IPS DF 19.7 (cell line): ENCODE data around the gene CRISP1.
"Not testable (repeated sequence)": the region's sequence is repeated elsewhere in the genome, so short reads cannot be mapped to it uniquely, and the experiment has no call there.

Source experiments
- DNase-seq: peaks from one replicate; pipeline ENCODE4 v3.0.0-alpha.2; 2013; ENCODE audit warnings: low read depth, low spot score

Gene CRISP1

DNA sequence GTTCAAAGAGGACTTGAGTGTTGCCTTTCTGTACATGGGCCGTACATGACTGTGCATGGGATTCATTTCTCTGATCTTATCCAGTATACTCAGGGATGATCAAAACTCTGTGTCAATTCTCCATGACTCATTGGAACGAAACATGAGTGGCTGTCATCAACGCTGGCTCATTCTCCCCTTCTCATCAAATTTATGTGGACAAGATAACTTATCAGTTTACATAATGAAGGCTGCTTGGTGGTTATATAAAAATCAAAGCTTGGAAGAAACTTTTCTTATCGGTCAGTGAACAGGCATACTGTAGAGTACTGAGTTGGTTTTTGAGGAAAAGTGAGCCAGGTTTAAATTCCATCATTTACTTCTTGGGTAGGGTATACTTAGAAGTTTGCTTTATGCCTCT is 24.9 kb downstream of the CRISP1 start:
- DNase-seq: no peak

GRCh38 chr6:49839957-49840356 is 26.4 kb downstream of the CRISP1 start:
- no peak for DNase-seq

- no peak for DNase-seq
Measured at GRCh38 chr6:49839162-49839561, 27.2 kb downstream of the CRISP1 start.

DNA sequence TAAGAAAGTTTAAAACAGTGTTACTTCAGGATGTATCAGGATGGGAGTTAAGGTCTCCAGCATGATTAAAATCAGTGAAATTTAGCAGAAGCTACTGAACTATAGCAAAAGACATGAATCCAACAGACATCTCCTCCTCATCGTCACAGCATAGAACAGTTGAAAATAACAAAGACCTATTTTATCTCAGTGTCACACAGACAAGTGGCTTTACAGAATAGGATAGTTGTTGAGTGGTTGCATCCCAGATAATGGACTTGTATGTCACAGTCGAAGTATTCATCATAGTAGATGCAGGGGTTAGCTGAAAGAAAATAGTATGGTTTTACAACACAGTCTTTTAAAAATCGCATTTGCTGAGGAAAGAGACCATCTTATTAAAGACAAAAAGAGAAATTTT is 31.2 kb downstream of the CRISP1 start:
- no peak for DNase-seq

- no peak for DNase-seq
Measured at GRCh38 chr6:49833386-49833785, 32.9 kb downstream of the CRISP1 start.

DNA sequence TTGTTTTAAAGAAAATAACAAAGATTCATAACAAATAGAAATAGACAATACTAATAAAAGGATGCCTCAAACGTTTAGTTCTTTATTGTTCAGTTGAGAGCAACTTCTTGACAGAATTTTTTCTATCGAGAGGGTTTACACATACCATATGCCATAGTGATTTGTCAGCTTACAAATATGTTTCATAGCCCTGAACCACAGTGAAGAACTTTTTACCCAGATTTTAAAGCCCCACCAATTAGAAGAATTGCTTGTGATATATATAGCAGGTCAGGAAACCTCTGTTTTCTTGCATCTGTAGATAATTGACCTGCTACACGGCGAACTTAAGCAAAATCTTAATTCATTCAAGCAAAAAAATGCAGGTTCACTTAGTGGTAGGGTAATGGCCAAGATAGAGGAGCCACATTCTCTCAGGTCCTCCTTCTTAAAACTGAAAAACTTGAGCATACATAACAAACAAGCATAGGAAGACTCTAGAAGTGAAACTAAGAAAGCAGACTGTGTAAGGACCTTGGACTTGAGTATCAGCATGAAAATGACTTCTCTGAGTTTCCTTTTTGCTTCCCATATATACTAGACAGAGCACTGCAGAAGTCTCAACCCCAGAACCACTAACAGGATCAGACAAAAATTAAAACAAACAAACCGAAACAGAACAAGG is 39.5 kb downstream of the CRISP1 start:
- DNase-seq: no peak

- no peak for DNase-seq
Measured at GRCh38 chr6:49815166-49815565, 51.2 kb downstream of the CRISP1 start.

DNA sequence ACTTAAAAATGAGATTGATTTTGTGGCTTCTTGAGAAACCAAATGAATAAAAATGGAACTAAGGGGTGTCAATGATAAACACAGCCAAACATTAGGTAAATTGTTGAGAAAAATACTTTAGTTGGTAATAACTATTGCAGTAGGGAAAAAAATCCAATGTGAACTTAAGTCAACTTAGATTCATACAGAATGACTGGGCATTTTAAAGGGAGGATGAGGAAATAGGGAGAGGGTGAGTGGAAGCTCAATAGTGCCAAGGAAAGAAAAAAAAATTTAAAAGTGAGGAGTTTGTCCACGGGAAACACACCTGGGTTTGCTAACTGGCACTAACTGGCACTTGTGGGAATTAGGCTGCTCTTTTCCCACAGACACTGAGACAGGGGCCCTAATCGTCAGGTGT is 53.1 kb downstream of the CRISP1 start:
- DNase-seq: no peak

- DNase-seq: no peak
Measured at GRCh38 chr6:49806145-49806544, 60.2 kb downstream of the CRISP1 start.

DNA sequence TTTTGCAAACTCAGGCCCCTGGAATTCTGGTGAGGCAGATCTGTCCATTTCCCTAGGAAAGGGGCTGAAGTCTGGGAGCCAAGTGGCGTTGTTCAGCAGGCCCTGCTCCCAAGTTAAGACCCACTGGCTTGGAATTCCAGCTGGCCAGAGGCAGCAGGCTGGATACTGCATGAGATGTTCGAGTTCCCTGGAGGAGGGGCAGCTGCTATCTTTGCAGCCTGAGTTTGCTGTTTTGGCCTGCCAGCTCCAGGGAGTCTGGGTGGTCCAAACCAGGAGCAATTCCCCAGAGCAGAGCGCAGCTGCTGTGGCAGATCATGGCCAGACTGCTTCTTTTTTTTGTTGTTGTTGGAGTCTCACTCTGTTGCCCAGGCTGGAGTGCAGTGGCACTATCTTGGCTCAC is 61.1 kb downstream of the CRISP1 start:
- DNase-seq: no peak

DNA sequence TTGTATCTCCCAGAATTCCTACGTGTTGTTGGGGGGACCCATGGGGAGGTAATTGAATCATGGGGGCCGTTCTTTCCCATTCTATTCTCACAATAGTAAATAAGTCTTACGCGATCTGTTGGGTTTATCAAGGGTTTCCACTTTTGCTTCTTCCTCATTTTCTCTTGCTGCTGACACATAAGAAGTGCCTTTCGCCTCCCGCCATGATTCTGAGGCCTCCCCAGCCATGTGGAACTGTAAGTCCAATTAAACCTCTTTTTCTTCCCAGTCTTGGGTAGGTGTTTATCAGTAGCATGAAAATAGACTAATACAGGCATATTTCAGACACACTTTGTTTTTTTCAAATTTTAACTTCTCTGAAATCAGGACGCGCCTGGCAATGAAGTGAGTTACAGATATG is 64.8 kb downstream of the CRISP1 start:
- no peak for DNase-seq

GRCh38 chr6:49799090-49799489 is 67.2 kb downstream of the CRISP1 start:
- DNase-seq: no peak

- DNase-seq: not testable (repeated sequence)
Measured at GRCh38 chr6:49796842-49797455, 69.4 kb downstream of the CRISP1 start.

- no peak for DNase-seq
Measured at GRCh38 chr6:49790341-49790740, 76.0 kb downstream of the CRISP1 start.

- DNase-seq: peak; percentile 94
Measured at GRCh38 chr6:49787176-49787575, 79.2 kb downstream of the CRISP1 start, which contains the start of gene PGK2. PGK2 (minus strand) TSS chr6:49787285; CDS start chr6:49787187, 98 bp downstream.

DNA sequence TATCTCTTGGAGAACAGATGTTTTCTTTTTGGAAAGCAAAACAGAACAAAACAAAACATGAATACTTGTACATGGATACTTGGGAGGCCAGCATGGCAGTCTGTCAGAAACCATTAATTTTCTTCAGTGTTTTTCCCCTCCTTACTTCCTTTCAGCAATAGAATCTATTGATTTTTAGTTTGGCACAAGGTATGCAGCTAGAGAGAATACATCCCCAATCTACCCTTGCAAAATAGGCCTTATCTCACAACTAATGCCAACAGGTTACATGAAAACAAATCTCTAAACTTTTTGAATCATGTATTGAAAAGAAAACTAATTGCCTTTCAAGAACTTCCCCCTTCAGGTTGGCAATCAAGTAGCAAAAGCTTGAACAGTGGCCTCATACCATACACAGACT is 82.1 kb downstream of the CRISP1 start:
- no peak for DNase-seq
